Hepatocyte (in vitro differentiated cells): ENCODE measurements around the gene SPATA21.

Experiments used
- CTCF ChIP-seq: fragments of 200-600 bp; sonication (generic); IDR thresholded peaks from 2 replicates; pipeline ENCODE4 v1.5.1; 2016; ENCODE audit warnings: antibody characterized with exemption, mild to moderate bottlenecking; ENCODE audit not compliant: poor library complexity
- EZH2phosphoT487 ChIP-seq: fragments of 200-600 bp; sonication (generic); IDR thresholded peaks from one replicate; pipeline ENCODE4 v1.6.1; 2018; ENCODE audit warnings: antibody characterized with exemption, mild to moderate bottlenecking, low read depth, moderate library complexity; ENCODE audit not compliant: unreplicated experiment, severe bottlenecking

DNA sequence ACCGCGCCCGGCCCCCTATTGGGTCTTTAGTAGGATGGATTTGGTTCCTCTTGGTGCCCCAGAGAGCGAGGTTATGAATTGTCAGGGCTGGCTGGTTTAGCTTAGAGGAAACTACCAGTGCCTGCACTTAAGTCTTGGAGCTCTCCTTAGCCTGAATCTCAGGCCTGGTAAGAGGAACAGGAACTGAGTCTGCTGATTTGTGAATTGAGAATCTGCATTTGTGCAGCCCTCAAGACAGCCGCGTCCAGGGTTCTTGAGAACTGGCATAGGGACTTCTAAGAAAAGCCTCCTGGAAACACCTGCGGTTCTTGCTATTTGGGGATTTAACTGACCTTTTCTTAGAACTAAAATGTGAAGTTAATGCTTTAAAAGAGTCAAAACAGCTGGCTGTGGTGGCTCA, 5.0 kb upstream of the SPATA21 start:
- TF ChIP-seq CTCF (no peak), EZH2phosphoT487 (no peak)
